ENCODE data around the gene ANKRD29. TPM values are rescaled to one million over a fixed set of nuclear protein-coding genes. Genes with fewer than 3 reads are reported as not detected.

ANKRD29 gene
- total and polyA plus RNA-seq, 12 donors: 2.1 to 11.5 (median 6.0) TPM

- Histone ChIP-seq H3K9me3 (no peaks in the 10 kb centered on the region), H3K27ac (no peak overlapping the region), H3K36me3 (no peaks in the 10 kb centered on the region), H3K4me1 (peaks cover 0 to 26% (median 5%) of the 10 kb centered on the region in 9 donors), H3K4me3 (no peak overlapping the region), H3K27me3 (peaks cover 0 to 12% (median 0%) of the 10 kb centered on the region in 7 donors)
- 48 to 72% methylated on average over 1 of the region's 1 CpG for WGBS, 2 donors
- no peak for DNase-seq
- no peak for TF ChIP-seq CTCF (IDR thresholded peaks at IDR 0.05)
- intact Hi-C loops (cut with DNase I): loop anchor here in 1 of 10 donors (5.0 kb wide), 1 partner anchor 431 kb away; no protein-coding TSS in a partner anchor
- no peak for ATAC-seq
Measured at GRCh38 chr18:23591011-23591410, 71.7 kb downstream of the ANKRD29 start.

DNA sequence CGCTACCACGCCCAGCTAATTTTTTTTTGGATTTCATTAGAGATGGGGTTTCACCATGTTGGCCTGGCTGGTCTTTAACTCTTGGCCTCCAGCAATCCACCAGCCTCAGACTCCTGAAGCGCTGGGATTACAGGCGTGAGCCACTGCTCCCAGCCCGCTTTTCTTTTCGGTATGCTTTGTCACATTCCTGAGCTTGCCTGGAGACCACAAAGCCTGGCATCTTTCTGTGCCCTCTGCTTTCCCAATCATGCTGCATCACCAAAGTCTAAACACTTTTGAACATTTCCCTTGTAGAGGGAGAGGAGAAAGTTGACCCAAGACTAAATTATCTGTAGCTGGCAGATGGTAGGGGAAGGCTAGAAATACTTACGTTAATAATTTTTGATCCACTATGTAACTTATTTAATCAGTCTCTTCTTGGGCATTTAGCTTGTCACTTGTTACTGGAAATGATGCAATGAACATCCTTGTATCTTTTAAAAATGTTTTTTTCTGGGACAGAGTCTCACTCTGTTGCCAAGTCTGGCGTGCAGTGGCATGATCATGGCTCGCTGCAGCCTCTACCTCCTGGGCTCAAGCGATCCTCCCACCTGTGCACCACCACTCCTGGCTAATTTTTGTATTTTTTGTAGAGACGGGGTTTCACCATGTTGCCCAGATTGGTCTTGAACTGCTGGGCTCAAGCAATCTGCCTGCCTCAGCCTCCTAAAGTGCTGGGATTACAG, 73.7 kb downstream of the ANKRD29 start:
- H3K27me3 ChIP-seq: peaks cover 0 to 12% (median 0%) of the 10 kb centered on the region in 7 donors
- peaks cover 0 to 38% (median 20%) of the 10 kb centered on the region in 9 donors for H3K4me1 ChIP-seq
- 87 to 88% methylated on average over 11 of the region's 11 CpGs for WGBS, 2 donors
- no peaks in the 10 kb centered on the region for H3K36me3 ChIP-seq
- no peaks in the 10 kb centered on the region for H3K9me3 ChIP-seq
- no peak overlapping the region for H3K27ac ChIP-seq
- no peak for ATAC-seq
- no peak for TF ChIP-seq CTCF (IDR thresholded peaks at IDR 0.05)
- H3K4me3 ChIP-seq: no peak overlapping the region
- no peak for DNase-seq
- intact Hi-C loops (cut with DNase I): loop anchor here in 7 of 10 donors (1.0 to 5.0 kb wide), 4 partner anchors 72 to 137 kb away; partner anchors contain the start of genes RMC1 (in 3 of the 7) and RIOK3 (in 1 of the 7)

- H3K4me1 ChIP-seq: peaks cover 0 to 41% (median 24%) of the 10 kb centered on the region in 9 donors
- peaks cover 0 to 12% (median 0%) of the 10 kb centered on the region in 7 donors for H3K27me3 ChIP-seq
- peak in 2 of 9 donors; percentile 7 to 25 for TF ChIP-seq CTCF (IDR thresholded peaks at IDR 0.05)
- peaks cover 0 to 2% (median 0%) of the 10 kb centered on the region in 9 donors for H3K36me3 ChIP-seq
- WGBS, 2 donors: 37 to 43% methylated on average over 7 of the region's 7 CpGs
- H3K27ac ChIP-seq: peak overlapping the region; percentile 94 to 100 (median 98)
- H3K4me3 ChIP-seq: peak overlapping the region in 9 of 10 donors; percentile 77 to 96 (median 91)
- no peaks in the 10 kb centered on the region for H3K9me3 ChIP-seq
- DNase-seq: no peak
- intact Hi-C loops (cut with DNase I): loop anchor here in 9 of 10 donors (1.0 to 5.0 kb wide), 6 partner anchors 70 to 135 kb away; partner anchors contain the start of genes RMC1 (in 3 of the 9) and RIOK3 (in 1 of the 9)
- ATAC-seq: no peak
Measured at GRCh38 chr18:23587220-23587642, 75.5 kb downstream of the ANKRD29 start.

Measured in heart right ventricle (tissue), 16 donors.